ENCODE results near the gene QSOX2.

QSOX2 gene

DNA sequence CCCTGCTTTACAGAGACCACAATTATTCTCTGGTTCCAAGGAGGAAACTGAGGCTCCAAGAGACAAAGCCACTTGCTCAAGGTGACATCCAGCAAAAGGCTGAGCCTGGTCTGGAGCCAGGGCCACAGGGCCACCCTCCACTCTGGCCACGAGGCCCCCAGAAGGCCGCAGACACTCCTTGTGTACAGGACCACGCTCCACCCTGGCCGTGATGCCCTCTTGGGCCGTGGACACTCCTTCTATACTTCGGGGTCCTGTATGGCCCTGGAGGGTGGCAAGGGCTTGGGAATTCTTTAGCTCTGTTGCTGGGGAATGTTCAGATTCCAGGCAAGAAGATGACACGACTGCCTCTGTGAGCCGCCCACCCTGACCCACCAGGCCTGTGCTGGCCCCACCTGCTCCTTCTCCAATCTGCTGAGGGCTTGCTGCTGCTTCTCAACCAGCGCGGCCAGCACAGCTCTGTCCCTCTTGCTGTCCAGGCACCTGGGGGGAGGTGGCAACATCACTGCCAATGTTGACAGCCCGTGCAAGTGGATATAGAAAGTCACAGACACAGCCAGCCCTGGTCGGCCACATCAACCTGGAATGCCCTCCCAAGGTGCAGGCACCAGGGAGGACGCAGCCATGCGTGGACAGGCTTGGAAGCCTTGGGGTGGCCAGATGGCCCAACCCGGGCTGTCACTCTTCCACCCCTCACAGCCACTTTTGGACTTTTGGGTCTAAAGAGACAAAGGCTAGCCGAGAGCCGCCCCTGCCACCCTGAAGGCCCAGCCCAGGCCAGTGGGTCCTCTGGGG lies 20.1 kb upstream of the QSOX2 start:
- H4K20me1 ChIP-seq (ENCODE audit: insufficient read depth, low read length, poor library complexity, severe bottlenecking) = no peaks in the 10 kb centered on the region
- H3F3A ChIP-seq (ENCODE audit: low read depth) = no peaks in the 10 kb centered on the region
- no peak overlapping the region for H3K4me2 ChIP-seq (ENCODE audit: low read depth, low read length, poor library complexity, severe bottlenecking)

DNA sequence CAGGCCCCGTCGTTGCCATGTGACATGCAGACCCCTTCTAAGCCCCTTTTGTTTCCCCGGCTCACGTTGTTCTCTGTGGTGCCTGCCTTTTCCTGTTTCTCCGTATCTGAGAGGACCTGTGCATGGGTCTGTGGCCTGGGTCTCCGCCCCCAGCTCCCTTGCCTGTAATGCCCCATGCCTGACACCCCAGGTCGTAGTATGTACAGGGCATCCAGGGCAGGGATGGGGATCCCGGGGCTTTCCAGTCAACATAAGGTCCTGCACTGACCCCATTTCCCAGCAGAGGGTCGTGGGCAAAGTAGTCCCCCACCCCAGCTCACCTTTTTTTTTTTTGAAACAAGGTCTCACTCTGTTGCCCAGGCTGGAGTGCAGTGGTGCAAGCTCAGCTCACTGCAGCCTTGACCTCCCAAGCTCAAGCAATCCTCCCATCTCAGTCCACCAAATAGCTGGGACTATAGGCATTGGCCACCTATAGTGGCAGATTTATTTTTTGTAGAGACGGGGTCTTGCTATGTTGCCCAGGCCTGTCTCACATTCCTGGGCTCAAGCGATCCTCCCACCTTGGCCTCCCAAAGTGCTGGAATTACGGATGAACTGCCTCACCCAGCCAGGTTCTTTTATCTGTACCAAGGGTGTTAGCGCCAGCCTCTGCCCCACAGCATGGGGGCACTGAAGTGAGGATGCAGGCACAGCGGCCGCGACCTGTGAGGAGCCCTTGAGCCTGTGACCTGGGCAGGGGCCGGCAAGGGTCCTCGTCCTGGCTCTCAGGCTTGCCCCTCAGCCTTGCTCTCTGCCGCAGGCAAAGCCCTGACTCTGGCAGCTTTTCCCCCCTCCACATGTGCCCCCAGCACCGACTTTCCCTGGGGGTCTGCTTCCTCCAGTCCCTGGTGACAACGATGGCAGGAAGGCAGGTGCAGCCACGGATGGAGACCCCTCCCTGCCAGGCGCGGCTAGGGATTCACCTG lies 19.1 kb upstream of the QSOX2 start:
- Histone ChIP-seq H3K4me2 (ENCODE audit: low read depth, low read length, poor library complexity, severe bottlenecking) (no peak overlapping the region), H3K79me2 (ENCODE audit: insufficient read depth, low read length) (no peaks in the 10 kb centered on the region), H4K20me1 (ENCODE audit: insufficient read depth, low read length, poor library complexity, severe bottlenecking) (no peaks in the 10 kb centered on the region), H3K4me3 (ENCODE audit: low read length, poor library complexity, severe bottlenecking) (no peak overlapping the region), H3K9ac (ENCODE audit: low read depth, low read length, poor library complexity, severe bottlenecking) (no peak overlapping the region), H2AFZ (ENCODE audit: low read length) (no peak overlapping the region), H3F3A (ENCODE audit: low read depth) (no peaks in the 10 kb centered on the region), H3K4me1 (ENCODE audit: insufficient read depth, low read length, poor library complexity, severe bottlenecking) (no peaks in the 10 kb centered on the region), H3K27me3 (ENCODE audit: insufficient read depth, low read length, poor library complexity, severe bottlenecking) (no peaks in the 10 kb centered on the region), H3K9me2 (replicated peaks; ENCODE audit: low read depth, low read length) (no peaks in the 10 kb centered on the region), H3K36me3 (ENCODE audit: insufficient read depth, low read length) (no peaks in the 10 kb centered on the region), H3K9me3 (ENCODE audit: insufficient read depth, low read depth, low read length) (no peaks in the 10 kb centered on the region)
- TF ChIP-seq EZH2phosphoT487 (IDR thresholded peaks at IDR 0.05; ENCODE audit: borderline replicate concordance) = no peak
- TF ChIP-seq, protein P1, sequence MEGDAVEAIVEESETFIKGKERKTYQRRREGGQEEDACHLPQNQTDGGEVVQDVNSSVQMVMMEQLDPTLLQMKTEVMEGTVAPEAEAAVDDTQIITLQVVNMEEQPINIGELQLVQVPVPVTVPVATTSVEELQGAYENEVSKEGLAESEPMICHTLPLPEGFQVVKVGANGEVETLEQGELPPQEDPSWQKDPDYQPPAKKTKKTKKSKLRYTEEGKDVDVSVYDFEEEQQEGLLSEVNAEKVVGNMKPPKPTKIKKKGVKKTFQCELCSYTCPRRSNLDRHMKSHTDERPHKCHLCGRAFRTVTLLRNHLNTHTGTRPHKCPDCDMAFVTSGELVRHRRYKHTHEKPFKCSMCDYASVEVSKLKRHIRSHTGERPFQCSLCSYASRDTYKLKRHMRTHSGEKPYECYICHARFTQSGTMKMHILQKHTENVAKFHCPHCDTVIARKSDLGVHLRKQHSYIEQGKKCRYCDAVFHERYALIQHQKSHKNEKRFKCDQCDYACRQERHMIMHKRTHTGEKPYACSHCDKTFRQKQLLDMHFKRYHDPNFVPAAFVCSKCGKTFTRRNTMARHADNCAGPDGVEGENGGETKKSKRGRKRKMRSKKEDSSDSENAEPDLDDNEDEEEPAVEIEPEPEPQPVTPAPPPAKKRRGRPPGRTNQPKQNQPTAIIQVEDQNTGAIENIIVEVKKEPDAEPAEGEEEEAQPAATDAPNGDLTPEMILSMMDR (conservative IDR thresholded peaks at IDR 0.05; ENCODE audit: low read length) = no peak

More for the DNA sequence above, 20.1 kb upstream of the QSOX2 start:
- Histone ChIP-seq H2AFZ (ENCODE audit: low read length) (no peak overlapping the region), H3K4me1 (ENCODE audit: insufficient read depth, low read length, poor library complexity, severe bottlenecking) (no peaks in the 10 kb centered on the region), H3K9me3 (ENCODE audit: insufficient read depth, low read depth, low read length) (no peaks in the 10 kb centered on the region), H3K4me3 (ENCODE audit: low read length, poor library complexity, severe bottlenecking) (no peak overlapping the region), H3K27me3 (ENCODE audit: insufficient read depth, low read length, poor library complexity, severe bottlenecking) (no peaks in the 10 kb centered on the region), H3K36me3 (ENCODE audit: insufficient read depth, low read length) (no peaks in the 10 kb centered on the region), H3K9me2 (replicated peaks; ENCODE audit: low read depth, low read length) (no peaks in the 10 kb centered on the region), H3K79me2 (ENCODE audit: insufficient read depth, low read length) (no peaks in the 10 kb centered on the region), H3K9ac (ENCODE audit: low read depth, low read length, poor library complexity, severe bottlenecking) (no peak overlapping the region)
- TF ChIP-seq, protein P1 (conservative IDR thresholded peaks at IDR 0.05; ENCODE audit: low read length) = no peak
- no peak for TF ChIP-seq EZH2phosphoT487 (IDR thresholded peaks at IDR 0.05; ENCODE audit: borderline replicate concordance)

DNA sequence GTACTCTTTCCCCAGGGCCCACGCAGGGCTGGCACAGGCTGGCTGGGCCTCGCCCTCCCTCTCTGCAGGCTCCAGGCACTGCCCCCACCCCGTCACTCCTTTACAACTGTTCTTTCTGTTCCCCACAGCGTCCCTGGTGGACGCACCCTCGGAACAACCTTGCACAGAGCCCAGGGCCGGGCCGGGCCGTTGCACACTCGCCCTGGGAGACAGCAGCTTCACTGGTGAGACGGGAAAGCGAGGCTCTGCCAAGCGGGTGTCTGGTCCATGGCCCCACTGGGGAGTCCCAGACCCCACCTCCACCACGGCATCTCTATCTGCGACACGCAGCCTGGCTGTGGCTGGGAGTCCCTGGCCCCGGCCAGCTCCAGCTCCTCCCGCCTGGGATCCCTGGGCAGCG lies 18.4 kb upstream of the QSOX2 start:
- Histone ChIP-seq H3F3A (ENCODE audit: low read depth) (no peaks in the 10 kb centered on the region), H3K79me2 (ENCODE audit: insufficient read depth, low read length) (no peaks in the 10 kb centered on the region), H3K4me1 (ENCODE audit: insufficient read depth, low read length, poor library complexity, severe bottlenecking) (no peaks in the 10 kb centered on the region), H2AFZ (ENCODE audit: low read length) (no peak overlapping the region), H3K4me2 (ENCODE audit: low read depth, low read length, poor library complexity, severe bottlenecking) (no peak overlapping the region), H3K27me3 (ENCODE audit: insufficient read depth, low read length, poor library complexity, severe bottlenecking) (no peaks in the 10 kb centered on the region), H4K20me1 (ENCODE audit: insufficient read depth, low read length, poor library complexity, severe bottlenecking) (no peaks in the 10 kb centered on the region), H3K36me3 (ENCODE audit: insufficient read depth, low read length) (no peaks in the 10 kb centered on the region), H3K4me3 (ENCODE audit: low read length, poor library complexity, severe bottlenecking) (no peak overlapping the region), H3K9me3 (ENCODE audit: insufficient read depth, low read depth, low read length) (no peaks in the 10 kb centered on the region), H3K9me2 (replicated peaks; ENCODE audit: low read depth, low read length) (no peaks in the 10 kb centered on the region), H3K9ac (ENCODE audit: low read depth, low read length, poor library complexity, severe bottlenecking) (no peak overlapping the region)
- TF ChIP-seq, protein P1 (conservative IDR thresholded peaks at IDR 0.05; ENCODE audit: low read length) = no peak
- no peak for TF ChIP-seq EZH2phosphoT487 (IDR thresholded peaks at IDR 0.05; ENCODE audit: borderline replicate concordance)

Data from Loucy (cell line).